OCI-LY1 (cell line): ENCODE results near the gene ZSWIM7.

Experiments
- EZH2 ChIP-seq: fragments of 200-600 bp; sonication (generic), shearing (Covaris generic); IDR thresholded peaks from 2 replicates; pipeline ENCODE4 v1.8.0; 2017; ENCODE audit warnings: borderline replicate concordance, mixed run types, mild to moderate bottlenecking, antibody characterized with exemption, low read length, moderate library complexity, mixed read lengths
- TF ChIP-seq, protein P1 (sequence below): fragments of 200-600 bp; sonication (generic), shearing (Covaris generic); IDR thresholded peaks from 2 replicates; pipeline ENCODE4 v1.5.1; 2017; ENCODE audit warnings: mild to moderate bottlenecking, antibody characterized with exemption, low read length, moderate library complexity, mixed read lengths

DNA sequence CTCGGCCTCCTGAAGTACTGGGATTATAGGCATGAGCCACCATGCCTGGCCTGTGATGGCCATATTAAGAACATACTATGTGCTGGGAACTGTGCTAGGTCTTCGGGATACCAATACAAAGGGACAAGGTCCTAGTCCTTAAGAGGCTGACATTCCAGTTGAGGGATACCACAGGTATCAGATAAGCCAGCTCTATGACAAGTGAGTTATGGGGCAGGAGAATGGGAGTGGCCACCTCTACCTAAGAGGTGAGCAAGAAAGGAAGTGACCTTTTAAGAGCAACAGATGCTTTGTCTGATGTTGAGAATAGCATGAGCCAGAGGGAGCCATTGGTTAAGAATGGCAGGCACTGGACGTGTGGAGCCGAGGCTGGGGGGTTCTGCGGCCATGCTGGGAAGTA, 27.6 kb downstream of the ZSWIM7 start:
- TF ChIP-seq, protein P1, sequence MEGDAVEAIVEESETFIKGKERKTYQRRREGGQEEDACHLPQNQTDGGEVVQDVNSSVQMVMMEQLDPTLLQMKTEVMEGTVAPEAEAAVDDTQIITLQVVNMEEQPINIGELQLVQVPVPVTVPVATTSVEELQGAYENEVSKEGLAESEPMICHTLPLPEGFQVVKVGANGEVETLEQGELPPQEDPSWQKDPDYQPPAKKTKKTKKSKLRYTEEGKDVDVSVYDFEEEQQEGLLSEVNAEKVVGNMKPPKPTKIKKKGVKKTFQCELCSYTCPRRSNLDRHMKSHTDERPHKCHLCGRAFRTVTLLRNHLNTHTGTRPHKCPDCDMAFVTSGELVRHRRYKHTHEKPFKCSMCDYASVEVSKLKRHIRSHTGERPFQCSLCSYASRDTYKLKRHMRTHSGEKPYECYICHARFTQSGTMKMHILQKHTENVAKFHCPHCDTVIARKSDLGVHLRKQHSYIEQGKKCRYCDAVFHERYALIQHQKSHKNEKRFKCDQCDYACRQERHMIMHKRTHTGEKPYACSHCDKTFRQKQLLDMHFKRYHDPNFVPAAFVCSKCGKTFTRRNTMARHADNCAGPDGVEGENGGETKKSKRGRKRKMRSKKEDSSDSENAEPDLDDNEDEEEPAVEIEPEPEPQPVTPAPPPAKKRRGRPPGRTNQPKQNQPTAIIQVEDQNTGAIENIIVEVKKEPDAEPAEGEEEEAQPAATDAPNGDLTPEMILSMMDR, result no peak
- TF ChIP-seq EZH2, result no peak
